GM19099 (cell line): ENCODE results near the gene GCLC.

Experiments used
- POLR2A ChIP-seq: IDR thresholded peaks from 3 replicates; pipeline ENCODE4 v1.6.1; 2011; ENCODE audit warnings: low read depth; ENCODE audit not compliant: insufficient read length; ENCODE audit errors: extremely low read depth

Gene GCLC

DNA sequence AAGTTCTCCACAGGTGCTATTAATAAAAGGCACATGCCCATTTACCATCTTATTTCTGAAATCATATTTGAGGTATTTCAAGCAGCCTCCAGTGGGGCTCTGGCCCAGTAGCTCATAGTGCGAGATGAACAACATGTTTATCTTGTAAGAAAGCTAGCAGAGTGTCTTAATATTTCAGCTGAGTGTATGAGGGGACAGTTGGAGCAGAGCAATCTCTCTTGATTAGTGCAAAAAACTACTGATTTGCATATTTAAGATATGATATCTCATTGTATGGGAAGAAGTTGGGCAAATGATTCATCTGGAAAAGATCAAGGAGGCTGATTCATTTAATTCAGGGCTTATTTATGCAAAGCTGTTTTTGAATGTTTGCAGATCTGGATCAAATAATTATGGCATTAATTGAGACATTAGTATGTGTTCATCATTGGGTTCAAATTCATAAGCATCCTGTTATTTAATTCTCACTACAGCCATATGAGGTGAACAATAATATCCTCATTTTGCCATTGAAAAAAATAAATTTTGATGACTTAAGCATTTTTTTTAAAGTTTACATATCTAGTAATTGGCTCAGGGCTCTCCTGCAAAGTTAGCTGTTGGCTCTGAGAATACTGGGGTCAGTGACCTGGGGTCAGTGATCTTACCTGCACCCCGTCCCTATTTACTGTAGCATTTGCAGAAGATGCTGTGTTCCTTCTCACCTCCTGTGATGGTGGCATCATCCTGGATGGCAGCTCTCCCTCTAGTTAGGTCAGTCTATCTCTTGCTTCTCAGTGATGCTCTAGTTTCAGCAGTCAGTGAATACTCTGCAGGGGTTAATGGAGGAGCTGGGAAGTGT is 24.1 kb upstream of the GCLC start:
- no peak for TF ChIP-seq POLR2A

DNA sequence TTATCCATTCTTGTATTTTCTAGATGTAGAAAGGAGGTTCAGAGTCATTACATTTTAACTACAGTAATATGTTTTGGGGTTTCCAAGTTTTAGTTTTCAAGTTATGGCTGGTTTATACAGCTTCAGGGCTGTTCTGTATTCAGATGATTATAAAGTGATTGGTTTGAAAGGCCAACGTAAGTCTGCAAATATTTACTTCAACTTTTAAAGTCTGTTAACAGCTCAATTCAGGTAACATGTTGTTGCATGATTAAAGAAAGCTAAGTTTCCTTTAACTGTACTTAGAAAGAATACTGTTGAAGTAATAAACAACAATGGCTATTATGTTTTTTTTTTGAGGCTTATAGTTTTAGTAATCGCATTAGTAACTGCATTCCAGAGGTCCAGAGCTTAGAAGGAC is 22.8 kb upstream of the GCLC start:
- no peak for TF ChIP-seq POLR2A

DNA sequence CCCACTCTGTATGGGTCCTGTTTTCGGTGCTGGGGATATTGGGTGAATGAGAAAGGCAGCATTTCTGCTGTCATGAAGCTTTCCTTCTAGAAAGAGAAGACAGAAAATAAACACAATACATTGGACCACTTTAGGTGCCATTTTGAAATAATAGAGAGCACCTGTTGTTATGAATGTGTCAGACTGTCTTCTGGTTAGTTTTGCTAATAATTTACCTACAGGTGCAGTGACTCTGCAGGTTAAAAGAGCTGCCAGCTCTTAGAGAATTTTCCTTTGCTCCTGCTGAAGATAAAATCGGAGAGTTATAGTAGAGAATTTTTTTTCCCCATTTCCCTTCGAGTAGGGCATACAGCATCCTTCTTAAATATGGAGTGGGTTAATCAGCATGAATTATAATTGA is 21.9 kb upstream of the GCLC start:
- no peak for TF ChIP-seq POLR2A

DNA sequence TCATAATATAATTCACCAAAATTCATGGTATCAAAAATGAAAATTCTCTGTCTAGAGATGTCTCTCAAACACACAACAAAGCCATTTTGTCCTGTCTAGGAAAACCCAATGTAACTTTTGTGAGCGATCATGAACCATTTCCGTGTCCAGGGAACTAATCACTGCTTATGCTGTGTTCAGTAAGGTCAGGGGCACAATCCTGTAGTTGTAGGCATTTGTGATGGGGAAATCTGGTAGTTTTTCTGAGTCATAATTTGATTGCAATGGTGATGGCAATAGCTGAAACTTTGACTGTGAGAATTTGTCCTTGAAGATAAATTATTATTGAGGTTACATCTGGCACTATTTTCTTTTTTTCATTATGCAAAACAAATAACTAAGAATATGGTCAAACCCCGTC is 21.0 kb upstream of the GCLC start:
- no peak for TF ChIP-seq POLR2A

DNA sequence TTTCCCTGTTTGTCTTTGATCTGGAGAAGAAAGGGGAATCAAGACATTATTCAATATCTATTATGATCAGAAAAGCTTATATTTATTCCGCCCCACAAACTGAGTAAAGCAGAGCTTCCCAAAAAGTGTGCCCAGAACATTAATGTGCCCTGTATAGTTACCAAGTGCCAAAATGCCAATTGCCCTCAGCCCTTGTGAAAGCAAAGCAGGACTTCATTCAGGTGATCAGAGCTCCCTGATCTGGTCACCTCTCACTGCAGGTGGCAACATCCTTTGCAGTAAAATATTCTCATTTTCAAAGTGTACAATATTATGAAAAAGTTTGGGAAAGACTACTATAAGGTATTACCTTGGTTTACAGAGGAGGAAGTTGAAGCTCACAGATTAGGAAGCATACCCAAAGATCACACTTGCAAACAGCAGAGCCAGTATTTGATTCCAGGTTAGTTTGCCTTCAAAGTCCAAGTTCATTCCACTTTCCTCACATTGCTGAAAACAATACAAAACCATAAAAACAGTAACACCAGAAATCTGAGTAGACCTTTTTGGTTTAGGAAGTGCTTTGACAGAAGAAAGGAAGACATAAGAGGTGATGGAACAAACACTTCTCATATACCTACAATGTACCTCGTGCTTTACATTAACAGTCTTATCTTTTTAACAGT is 19.6 kb upstream of the GCLC start:
- TF ChIP-seq POLR2A, result no peak

DNA sequence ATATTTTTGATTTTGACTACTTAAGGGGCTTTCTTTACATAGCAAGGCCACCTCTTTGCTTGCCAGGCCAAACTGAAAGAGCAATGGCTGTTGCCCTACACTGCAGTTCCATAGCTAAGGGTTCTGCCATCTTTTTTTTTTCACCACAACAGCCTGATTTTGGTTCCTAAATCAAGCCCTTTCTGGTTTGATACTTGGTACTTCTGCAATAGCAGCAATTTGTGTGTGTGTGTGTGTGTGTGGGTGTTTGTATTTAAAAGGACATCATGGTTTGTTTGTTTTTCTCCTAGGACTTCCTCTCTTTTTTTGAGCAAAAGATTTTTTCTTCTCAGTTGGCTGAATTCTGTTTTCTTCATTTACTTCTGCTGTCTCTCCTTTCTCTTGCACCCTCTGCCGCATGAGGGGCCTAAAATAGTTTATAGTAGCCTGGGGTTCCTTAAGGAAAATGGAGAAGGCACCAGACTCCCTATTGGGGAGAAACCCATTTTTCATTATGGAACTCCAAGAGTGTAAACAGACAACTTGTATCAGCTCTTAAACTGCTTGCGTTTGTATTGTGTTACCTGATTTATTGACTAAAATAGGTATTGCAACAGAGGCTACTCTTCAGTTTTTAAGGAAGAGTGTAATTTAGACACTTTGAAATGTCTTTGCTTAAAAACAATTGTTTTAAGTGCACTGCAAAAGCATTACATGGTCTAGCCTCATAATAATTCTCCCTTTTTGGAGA is 12.2 kb upstream of the GCLC start:
- no peak for TF ChIP-seq POLR2A

DNA sequence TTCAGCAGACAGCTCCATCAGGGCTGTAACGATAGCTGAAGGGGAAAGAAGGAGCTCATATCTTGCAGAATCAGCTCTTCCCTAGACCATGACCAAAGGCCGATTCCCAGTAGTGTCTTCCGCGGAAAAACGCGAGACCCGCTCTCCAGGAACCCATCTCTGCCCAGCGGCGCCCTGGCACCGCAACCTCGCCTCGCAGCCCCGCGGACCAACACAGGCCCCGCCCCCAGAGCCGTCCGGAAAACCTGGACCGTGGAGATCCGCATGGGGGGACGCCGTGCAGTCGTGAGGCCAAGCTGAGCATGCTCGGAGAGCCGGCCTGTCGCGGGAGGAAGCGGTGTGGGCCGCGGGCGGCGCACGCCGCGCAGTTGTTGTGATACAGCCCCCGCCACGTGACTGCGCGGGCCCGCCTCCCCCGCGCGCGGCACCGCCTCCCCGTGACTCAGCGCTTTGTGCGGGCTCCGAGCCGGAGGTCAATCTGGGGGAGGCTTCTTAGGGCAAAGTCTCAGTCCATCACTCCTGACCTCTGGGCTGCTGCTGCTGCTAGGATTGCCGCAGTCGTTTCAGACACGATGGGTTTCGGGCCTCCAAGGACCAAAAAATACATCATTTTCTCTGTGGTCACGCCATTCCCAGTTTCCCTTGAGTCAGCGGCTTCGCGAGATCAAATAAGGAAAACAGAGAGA is 3.1 kb upstream of the GCLC start:
- TF ChIP-seq POLR2A, result peak; percentile 64

DNA sequence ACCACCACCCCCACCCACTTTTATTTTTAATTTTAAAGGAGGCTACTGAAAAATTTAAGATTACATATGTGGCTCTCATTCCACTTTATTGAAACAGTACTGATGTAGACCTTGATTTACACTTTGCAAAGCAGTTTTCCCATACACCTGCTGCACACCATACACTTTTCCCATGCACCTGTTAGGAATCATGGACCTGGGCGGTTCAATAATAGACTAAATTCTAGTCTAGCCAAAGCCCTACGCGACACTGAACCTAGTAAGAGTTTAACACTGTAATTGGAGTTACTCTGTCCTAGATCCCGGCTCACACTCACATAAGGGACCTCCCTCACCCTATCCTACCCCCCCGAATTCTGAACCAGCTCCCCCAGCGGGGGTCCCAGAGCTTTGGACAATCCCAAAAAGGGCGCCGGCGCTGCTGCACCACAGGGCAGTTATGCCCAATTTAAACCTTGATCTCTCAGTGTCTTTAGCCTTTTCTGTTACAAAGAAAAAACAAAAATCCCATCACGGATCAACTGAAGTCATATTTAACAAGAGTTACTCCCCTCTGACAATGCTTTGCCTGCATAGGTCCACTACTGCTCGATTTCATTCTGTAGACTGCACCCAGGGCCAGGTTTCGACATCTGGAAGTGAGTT is 2.4 kb upstream of the GCLC start:
- TF ChIP-seq POLR2A, result no peak

DNA sequence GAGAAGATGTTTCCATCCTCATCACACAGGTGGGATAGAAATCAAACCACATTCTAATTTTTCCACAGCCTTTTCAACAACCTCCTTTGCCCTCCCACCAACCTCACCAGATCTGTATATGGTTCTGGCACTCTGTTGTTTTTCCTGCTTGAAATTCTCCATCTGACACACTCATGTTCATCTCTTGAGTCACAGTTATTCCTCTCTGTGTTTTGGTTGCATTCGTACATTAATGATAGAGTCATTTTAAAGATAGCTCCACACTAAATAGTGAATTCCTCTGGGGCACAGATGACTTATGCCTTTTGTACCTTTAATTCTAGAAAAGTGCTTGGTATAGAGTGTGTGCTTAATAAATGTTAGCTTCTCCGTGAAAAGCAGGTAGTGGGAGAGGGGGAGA is 1.4 kb upstream of the GCLC start:
- no peak for TF ChIP-seq POLR2A

DNA sequence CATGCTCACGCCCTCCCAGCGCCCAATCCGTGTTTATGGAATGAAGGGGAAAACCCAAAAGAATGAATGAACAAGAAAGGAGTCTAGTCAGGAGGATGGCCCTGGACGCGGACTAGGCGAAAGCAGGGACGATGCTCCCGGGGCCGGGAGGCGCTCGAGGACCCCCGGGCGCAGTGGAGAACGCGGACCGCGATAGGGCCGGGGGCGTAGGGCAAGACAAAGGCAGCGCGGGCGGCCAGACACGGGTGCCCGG is 758 bp downstream of the GCLC start:
- TF ChIP-seq POLR2A, result no peak

DNA sequence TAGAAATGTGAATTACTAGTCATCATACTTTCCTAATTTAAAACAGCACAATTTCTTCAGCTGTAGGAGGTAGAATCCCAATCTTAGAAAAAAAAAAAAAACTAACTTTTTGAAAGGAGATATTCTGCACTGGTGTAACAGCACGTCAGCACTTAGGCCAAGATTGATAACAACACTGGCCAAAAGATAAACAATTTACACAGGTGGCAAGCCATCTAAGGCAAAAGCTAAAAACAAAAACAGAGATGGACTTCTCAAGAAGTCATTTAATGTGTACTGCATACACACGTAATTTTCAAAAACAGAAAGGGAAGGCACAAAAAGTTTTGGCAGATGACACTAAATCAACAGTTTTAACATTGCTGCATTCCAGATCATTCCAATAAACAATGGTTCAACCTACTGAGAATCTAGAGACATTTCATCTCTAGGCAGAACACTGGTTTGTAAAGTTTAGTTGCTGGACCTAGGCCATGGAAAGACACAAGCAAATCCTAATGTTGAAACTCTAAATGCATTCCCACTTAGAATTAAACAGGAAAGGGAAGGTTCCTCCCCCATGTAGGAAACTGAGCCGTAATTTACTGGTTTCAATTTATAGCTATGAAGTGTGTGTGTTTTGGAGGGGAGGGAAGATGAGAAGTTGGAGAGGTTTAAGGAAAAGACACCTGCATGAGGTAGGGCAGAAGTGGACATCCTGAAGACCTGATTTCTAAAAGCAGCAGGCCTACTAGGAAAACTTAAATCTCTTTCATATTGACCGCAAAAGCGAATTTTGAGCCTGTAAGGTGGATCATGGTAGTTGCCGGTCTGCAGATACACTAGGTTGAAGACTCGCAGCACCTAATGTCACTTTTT is 1.3 kb downstream of the GCLC start:
- TF ChIP-seq POLR2A, result no peak

DNA sequence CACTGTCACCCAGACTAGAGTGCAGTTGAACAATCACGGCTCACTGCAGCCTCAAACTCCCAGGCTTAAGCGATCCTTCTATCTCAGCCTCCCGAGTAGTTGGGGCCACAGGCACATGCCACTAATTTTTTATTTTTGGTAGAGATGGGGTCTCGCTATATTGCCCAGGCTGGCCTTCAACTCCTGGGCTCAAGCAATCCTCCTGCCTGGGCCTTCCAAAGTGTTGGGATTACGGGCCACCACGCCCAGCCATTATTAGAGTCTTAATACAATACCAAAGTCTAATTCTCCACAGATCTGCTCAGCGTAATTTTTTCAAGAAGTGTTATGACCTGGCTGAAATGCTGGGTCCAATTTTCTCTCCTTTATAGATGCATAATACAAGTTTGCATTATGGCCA is 3.0 kb downstream of the GCLC start:
- TF ChIP-seq POLR2A, result no peak

DNA sequence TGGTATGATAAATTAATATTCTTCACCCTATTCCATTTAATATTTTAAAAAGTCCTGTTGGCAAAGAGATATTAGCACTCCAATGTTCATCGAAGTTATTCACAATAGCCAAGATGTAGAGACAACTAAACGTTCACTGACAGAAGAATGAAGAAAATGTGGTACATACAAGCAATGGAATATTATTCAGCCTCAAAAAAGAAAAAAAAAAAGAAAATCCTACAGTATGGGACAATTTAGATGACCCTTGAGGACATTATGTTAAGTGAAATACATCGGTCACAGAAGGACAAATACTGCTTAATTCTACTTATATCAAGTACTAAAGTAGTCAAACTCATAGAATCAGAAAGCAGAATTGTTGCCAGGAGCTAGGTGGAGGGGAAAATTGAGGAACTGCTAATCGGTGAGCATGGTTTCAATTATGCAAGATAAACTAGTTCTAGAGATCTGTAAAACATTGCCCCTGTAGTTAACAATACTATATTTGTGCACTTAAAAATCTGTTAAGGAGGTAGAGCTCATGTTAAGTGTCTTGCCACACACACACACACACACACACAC is 4.7 kb downstream of the GCLC start:
- no peak for TF ChIP-seq POLR2A

DNA sequence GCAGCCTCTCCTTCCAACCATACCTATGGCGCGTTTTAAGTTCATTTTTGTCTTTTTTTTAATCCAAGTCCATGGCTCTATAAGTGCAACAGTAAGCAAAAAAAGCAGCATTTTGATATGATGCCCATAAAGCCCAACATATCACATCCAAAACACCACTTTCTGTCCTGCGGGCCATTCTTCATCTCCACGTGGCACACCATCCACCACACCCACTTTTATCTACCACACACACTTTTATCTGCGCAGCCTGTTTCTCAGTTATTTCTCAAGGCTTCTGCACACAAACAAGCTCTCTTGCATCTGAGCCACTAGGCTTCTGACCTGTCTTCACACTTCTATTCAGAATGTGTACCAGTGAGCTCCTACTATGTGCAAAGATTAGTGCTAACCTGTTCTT is 5.3 kb downstream of the GCLC start:
- TF ChIP-seq POLR2A, result no peak
